NCI-H2227 (cell line): Measurements from ENCODE around the gene FARP2.

Experiments
- DNase-seq: peaks from one replicate; lab custom pipeline; 2025; ENCODE audit not compliant: unreplicated experiment; lab: John Stamatoyannopoulos, UW

The FARP2 gene

DNA sequence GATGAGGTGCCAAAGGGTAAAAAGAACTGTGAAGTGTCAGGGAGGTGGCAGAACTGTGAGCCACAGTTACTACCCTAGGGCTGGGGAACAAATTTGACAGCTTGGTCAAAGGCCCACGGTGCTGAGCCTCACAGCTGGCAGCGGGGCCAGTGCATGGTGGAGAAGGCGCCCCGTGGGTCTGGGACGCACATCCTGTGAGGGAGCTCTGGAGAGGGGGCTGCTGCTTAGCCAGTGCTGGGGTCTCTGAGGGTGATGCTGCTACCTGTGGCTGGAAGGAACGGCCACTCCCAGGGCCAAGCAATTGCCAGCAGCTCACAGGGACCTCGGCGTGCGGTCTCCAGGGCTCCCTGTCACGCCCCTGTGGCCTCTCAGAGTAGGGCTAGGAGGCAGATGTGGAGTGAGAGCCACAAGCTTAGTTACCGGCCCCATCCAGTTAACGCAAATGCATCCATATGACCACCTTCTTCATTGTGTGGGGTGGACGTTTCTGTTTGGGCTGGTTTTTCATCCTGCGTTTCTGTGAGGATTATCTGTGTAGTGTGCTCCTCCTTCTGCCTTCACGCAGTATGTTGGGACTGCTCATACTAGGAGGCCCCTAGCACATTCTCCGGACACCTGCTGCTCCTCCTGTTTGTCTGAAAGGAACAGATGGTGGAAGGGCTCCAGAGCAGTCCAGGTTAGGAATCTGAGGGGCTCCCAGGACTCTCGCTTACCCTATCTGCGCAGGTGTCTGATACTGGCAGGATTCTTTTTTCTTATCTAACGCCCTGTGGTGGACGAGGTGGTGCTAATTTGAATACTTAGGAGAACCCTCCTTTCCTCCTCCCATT lies 126.3 kb downstream of the FARP2 start:
- no peak for DNase-seq

DNA sequence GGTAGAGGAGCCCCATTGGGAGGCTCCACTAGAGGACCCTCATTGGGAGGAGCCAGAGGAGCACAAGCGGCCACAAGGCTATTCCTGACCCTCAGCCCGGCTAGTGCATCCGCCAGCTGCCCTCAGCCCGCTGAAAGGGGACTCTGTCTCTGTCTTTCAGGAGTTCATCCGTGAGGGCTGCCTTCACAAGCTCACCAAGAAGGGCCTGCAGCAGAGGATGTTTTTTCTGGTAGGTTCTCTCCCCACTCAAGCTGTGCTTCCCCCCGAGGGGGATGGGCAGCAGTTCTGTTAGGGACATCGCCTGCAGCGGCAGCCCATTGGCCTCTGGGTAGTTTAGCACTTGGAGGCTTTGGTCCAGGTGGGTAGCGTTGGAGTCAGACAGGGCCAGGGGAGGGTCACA lies 127.2 kb downstream of the FARP2 start:
- DNase-seq, result no peak

DNA sequence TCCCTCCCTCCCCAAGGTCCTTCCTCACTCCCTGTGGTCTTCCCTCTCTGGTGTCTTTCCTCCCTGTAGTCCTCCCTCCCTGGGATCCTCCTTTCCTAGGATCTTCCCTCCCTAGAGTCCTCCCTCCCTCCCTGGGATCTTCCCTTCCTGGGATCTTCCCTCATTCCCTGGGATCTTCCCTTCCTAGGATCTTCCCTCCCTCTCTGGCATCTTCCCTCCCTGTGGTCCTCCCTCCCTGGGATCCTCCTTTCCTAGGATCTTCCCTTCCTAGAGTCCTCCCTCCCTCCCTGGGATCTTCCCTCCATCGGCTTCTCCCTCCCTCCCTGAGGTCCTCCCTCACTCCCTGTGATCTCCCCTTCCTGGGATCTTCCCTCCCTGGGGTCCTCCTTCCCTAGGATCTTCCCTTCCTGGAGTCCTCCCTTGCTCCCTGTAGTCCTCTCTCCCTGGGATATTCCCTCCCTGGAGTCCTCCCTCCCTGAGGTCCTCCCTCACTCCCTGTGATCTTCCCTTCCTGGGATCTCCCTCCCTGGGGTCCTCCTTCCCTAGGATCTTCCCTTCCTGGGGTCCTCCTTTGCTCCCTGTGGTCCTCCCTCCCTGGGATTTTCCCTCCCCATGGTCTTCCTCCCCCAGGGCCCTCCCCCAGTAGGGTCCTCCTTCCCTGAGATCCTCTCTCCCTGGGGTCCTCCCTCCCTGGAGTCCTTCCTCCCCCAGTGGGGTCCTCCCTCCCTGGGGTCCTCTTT lies 129.3 kb downstream of the FARP2 start:
- no peak for DNase-seq

DNA sequence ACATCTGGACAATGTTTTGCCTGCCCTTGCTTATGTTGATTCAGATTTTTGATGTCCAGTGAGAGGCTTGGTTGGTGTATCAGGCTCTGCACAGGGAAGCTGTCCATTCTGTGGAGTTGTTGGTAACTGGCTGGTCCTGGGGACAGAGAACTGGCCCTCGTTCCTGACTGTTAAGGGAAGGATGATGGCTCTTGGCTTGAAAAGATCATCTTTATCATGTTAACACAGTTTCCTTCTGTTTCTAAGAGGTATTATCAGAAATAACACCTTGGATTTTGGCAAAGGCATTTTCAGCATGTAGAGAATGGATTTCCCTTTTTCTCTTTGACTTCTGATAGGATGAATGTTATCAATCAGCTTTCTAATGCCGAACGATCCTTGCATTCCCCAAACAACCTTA lies 133.0 kb downstream of the FARP2 start:
- DNase-seq, result no peak

DNA sequence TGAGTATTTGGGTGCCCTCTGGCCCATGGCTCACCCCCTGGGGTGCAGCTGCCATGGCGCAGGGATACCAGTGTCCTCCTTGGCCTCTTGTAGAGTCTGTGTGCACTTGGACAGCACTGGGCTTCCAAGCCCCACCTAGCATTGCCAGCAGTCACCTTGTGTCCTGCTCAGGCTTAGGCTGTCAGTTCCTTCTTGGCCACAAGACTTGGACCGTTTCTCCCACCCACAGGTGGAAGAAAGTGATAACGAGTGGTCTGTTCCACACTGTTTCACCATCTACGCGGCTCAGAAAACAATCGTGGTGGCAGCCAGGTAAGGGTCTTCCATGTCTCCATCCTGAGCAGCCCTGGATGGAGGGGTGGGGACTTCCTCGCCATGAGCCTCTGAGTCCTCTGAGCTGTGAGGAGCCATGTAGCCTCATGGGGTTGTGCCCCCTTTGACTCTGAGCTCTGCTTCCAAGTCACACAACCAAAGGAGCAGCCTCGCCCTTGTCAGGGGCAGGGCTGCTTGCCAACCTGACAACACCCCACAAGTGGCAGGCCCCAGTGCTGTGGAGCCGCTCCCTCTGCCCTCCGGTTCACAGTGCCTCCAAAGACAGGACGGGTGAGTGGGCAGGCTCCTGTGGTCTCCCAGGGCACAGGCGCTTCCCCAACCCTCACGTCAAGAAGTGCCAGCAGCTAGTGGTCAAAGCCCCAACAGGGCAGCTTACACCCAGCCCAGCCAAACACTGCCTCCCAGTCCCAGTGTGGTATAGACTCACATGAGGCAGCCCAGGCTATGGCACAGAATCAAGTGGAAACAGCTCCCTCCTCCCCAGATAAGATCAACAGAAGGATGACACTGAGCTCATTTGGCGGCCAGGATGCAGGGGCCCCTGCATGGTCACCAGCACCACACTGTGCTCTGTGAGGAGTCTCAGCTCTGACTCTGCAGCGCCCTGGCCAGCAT lies 133.9 kb downstream of the FARP2 start:
- no peak for DNase-seq

DNA sequence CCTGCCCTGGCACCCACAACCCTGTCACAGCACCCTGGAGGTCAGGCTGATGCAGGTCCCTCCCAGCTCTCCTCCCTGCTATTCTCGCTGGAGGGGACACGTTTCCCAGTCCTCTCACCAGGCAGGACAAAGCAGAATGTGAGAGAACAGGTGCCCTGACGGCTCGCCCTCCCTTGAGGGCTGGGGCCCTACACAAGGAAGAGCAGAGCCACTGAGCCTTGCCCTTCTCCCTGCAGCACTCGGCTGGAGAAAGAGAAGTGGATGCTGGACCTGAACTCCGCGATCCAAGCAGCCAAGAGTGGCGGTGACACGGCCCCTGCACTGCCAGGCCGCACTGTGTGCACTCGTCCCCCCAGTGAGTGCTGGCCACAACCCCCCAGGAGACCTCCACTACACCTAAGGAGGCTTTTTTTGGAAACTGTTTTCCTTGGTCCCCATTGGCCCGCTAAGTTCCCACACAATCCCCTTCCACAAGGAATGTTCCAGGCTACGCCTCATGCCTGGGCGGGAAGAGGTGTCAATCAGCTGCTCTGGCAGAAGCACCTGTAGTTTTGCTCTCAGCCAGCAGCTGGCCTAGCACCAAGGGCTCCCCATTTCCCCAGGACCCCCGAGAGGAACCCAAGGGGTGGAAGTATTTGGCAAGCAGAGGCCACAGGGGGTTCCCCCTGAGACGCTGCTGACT lies 134.9 kb downstream of the FARP2 start:
- no peak for DNase-seq

DNA sequence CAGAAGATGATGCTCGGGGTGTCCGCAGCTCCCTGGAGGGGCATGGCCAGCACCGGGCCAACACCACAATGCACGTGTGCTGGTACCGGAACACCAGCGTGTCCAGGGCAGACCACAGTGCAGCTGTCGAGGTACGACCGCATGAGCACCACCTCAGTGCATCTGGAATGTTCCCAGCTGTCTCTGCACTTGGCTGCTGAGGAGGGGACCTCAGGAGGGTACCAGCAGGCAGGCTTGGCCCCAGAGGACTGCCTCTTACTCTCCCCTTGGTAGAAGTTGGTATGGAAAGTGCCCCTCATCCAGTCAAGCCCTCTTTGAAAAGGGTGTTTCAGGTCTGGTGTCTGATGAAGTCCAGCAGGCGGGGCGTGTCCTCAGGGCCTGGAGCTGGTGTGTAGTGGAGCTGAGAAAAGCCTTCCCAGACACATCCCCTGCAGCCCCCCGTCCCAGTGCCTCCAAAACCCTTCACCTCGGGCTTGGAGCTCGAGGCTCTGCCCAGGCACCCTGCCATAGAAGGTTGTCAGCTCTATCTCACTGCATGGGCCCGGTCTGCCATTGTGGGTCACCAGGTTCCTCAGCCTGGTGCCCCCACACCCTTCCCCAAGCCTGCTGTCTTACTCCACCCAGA lies 135.6 kb downstream of the FARP2 start:
- DNase-seq, result no peak

DNA sequence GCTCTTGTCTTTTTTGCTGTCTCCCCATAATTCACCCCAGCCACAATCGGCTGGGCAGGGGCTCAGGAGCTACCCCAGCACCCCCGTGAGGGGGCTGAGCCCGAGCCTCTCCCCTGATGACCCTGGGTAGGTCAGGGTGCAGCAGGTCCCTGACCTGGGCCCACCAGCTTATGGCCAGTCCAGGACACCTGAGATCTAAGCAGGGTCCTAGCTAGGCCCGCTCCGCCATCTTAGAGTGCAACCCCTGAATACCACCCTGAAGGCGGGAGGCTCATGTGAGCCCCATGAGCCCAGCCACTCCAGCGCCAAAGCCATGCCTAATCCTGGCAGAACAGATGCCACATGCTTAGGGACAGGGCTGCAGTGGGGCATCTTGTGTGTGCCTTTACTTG lies 136.1 kb downstream of the FARP2 start:
- DNase-seq, result no peak

DNA sequence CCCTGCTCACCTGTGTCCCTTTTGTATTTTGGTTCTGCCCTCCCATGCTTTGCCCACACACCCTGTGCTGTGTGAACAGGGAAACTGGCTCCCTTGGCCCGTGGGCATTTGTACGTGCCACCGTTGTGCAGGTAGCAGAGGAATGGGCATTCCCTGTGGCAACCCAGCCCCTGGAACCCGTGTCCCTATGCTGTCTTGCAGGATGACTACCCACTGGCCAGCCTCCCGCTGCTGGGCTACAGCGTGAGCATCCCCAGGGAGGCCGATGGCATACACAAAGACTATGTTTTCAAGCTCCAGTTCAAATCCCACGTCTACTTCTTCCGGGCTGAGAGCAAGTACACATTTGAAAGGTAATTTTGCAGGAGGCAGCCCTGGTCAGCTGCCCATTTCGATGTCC lies 137.0 kb downstream of the FARP2 start:
- no peak for DNase-seq

DNA sequence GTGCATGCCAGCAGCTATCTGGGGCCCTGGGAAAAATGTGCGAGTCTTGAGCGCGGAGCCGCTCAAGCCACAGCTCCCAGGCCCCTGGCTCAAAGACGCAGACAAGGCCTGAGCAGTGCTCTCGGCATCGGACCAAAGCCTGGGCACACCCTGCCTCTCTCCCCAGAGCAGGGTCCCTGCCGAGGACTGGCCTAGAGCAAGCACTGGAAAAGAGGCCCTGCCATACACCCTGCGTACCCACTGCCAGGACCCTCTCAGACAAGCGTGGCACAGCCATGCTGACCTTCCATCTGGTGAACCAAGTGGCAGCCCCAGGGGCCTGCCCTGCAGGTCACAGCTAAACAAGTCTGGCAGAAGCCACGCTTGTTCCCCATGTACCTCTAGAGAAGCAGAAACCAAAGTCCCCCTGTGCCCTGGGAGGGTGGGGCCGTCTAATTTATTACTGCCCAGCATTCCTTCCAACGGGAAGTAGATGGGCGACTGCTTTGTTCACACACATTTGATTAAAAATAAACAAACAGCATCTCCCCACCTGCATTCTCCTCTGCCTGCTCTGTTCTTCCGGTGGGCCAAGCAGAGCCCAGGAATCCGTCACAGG lies 138.3 kb downstream of the FARP2 start:
- DNase-seq, result no peak

DNA sequence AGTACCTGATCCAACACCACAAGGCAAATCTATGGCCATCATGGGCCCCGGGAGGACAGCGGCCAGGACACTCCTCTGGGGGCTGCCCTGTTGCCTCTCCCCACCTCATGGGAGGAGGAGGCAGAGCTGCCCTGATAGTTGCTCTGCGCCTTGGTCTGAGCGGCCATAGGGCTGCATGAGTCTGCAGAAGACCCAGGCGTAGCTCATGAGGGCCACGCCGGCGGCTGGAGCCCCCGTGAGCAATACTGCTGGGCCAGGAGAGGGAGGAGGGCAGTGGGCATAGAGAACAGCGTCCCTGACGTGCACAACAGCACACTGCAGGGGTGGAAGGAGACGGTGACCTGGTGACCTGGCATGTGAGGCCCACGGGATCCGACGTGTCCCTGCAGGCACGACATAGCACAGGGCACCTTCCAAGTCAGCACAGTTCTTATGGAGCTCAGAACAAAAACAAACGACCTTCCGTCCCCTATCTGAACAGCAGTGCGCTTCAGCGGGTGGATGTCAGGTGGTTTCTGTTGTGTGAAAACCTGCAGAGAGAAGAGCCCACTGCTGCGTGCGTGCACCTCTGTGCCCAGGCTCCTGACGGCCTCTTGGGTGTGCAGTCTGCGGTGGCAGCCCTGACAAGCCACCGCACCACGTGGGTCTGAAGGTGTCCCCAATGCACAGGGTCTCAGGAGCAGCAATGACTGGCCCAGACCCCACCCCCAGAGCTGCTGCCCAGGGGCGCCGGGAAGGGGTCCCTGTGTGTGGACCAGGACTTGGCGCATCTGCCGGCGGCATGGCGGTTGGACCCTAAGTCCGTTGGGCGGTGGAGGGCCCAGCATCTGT lies 139.3 kb downstream of the FARP2 start:
- no peak for DNase-seq

DNA sequence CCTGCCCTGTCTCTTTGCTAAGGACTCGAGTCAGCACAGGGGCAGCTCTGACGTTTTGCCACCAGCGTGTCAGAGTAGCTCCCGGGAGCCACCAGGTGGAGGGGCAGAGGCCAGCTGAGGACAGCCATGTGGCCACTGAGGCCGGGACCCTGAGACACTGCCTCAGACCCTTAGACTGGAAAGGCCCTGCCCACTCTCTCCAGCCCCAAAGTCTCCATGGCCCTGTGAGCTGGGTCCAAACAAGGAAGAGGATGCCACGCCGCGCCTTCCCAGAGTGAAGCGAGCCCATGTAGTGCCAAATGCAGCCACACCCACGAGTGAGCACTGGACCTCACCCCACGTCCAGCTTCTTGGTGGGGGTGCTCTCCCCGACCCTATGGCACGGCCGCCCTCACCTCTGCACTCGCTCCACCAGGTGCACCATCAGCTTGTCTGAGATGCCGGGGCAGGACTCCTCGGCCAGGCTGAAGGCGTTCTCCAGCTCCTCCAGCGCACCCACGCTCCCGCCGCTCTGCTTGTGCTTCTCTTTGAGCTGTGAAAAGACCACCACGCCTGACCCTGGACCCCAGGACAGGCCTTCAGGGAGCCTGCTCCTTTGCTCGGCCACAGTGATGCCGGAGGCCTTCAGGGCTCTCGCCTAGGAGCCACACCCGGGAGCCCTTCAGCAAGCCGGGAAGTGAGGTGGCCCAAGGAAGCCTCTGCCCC lies 140.1 kb downstream of the FARP2 start:
- DNase-seq, result no peak

DNA sequence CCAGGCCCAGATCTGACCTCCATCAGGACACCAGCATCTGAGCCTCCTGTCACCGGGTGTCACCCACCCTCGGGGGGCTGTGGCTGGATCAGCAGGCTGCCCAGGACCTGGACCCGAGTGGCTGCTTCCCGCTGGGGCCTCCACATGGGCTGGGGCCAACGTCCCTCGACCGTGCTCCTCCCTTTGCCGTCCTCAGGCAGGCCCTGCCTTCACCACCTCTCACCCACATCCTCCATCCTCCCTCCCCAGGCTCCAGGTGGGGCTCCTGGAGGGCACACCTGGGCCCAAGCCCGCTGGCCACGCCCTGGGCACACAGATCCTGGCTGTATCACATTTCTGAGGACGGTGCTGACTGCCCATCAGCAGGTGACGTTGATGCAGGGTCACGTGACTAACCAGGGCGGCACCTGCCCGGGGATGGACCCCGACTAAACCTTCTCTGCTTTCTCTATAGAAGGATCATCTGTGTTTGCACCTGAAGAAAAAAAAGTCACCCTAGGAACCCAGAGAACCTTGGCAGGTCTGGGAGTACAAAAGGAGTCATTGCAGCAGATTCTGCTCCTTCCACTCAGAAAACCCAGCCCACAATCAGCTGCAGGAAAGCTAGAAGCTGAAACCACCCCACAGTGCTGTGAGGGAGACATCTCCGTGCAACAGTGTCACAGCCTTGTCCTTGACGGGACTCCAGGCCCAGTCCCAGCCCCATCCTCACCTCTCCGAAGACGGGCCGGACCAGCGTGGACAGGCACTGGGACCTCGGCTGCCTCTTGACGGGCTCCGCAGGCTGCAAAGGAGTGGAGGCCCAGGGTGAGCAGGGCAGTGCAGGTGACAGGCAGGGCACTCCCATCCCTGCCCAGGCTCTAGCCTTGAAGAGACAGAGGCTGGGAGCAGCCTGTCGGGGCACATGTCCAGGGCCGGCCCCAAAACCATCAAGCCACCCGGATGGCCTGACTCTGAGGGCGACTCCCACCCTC lies 141.1 kb downstream of the FARP2 start:
- DNase-seq, result no peak

DNA sequence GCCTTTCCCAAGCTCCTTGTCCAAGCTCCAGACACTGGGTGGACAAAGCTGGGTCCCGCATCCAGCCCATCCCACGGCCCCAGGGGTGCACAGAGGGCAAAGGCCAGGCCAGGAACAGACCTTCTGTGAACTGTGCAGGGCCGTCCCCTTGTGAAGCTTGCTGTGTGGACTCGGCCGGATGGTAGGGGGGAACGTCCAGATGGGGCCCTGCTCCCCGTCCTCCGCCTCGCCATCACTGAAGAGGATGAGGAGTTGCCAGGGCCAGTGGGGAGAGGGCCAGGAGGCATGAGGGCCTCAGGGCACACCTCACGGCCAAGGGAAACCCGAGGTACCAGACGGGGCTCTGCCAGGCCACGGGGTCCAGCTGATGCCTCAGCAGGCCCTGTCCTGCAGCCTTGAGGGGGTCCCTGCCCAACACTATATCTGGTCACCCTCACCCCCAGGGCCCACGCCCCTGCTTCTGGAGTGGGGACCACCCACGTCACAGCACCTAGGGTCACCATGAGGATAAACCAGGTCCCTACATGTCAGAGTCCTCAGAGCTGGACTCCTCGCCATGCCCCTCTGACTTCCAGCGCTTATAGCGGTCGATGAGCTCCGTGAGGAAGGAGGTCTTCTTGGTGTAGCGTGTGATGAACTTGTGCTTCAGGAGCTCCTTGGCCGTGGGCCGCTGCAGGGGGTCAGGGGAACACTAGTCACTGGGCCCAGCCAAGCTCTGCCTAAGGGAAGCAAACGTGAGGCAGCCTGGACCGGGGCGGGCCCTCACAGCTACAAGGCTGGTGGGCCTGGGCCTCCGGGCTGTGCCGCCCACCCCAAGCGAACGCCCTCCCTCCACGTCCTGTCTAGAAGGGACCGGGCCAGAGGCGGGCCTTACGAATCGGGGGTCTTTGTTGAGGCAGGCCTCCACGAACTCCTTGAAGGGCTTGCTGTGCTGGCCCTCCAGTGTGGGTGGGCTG lies 142.3 kb downstream of the FARP2 start:
- DNase-seq, result no peak

DNA sequence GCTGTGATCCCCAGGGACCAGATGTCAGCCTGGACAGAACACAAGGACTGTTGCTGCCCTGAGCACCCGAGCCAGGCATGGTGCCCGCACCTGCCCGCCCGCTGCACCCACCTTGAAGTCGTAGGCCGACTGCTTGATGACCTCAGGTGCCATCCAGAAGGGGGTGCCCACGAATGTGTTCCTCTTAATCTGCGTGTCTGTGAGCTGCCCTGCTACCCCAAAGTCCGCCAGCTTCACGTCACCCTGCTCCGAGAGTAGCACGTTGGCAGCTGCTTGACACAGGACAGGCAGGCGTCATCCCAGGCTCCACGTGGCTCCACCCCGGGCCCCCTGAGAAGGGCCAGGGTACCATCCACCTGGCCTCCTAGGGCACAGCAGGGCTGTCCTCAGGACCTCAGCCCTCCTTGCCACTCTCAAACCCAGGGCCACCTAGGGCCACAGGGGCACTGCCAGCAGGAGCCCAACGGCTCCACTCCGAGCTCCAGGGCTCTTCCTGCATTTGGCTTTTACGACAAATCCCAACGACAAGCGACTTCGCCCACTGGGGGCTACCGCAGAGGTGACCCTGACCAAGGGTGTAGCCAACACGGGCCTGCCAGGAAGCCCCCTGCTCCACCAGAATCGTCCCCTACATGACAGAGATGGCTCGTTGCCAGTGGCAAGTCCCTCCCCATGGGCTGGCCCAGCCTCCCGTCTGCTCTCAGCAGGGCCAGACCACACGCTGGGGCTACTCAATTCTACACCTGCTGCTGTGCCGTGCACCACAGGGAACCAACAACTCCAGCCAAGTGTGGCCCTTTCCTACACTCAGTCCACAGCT lies 143.3 kb downstream of the FARP2 start:
- no peak for DNase-seq
